ENCODE results near the gene RGS7. TPM values are rescaled to one million over a fixed set of nuclear protein-coding genes. Genes with fewer than 3 reads are reported as not detected.

Gene RGS7
- total RNA-seq, 1 experiment from 2014 or later = 1.5 TPM

GRCh38 chr1:241086686-241087085 lies 270.3 kb downstream of the RGS7 start:
- no peak overlapping the region for H3K4me2 ChIP-seq (ENCODE audit: insufficient read depth, insufficient read length, low read length)
- no peak overlapping the region for H3K18ac ChIP-seq (ENCODE audit: insufficient read length, low read depth, low read length)
- H4K5ac ChIP-seq (ENCODE audit: insufficient read length, low read depth, low read length) = no peak overlapping the region
- no peaks in the 10 kb centered on the region for H3K79me2 ChIP-seq (ENCODE audit: insufficient read depth, low read length)
- H2BK20ac ChIP-seq (ENCODE audit: low read depth, low read length, poor library complexity, severe bottlenecking) = no peak overlapping the region
- H2AK5ac ChIP-seq (ENCODE audit: insufficient read length, low read length) = peak overlapping the region; percentile 83
- H3K14ac ChIP-seq (ENCODE audit: insufficient read depth, low read length) = no peak overlapping the region
- no peak overlapping the region for H3T11ph ChIP-seq (ENCODE audit: low read length)
- Mint-ChIP-seq H3K36me3 (ENCODE audit: insufficient read depth in 1 of 3, low read depth in 3 of 3) (no peaks in the 10 kb centered on the region), H3K27ac (peak overlapping the region in 2 of 3 experiments; percentile 35 to 37; a peak in 3 of 7 replicates), H3K4me3 (no peak overlapping the region), H3K9me3 (no peaks in the 10 kb centered on the region), H3K4me1 (peaks cover 6 to 8% of the 10 kb centered on the region in 2 experiments), H3K27me3 (ENCODE audit: low read depth) (no peaks in the 10 kb centered on the region)
- DNase-seq = no peak
- no peak overlapping the region for H2BK12ac ChIP-seq (ENCODE audit: insufficient read length, low read depth, low read length)
- no CpG with 5 or more reads among the region's 6 CpGs for WGBS (ENCODE audit: extremely low coverage, insufficient read length, low lambda C conversion rate)
- no peaks in the 10 kb centered on the region for H4K20me1 ChIP-seq (ENCODE audit: control insufficient read depth, insufficient read depth, insufficient read length)
- H3K79me1 ChIP-seq (ENCODE audit: insufficient read depth, low read depth, low read length, poor library complexity, severe bottlenecking) = no peaks in the 10 kb centered on the region
- no peaks in the 10 kb centered on the region for H3K9me3 ChIP-seq (ENCODE audit: control insufficient read depth, low read depth, low read length)
- no peak overlapping the region for H2BK5ac ChIP-seq (ENCODE audit: insufficient read length, low read length)
- peak overlapping the region; percentile 22 for H2AFZ ChIP-seq (ENCODE audit: low read length)
- H3K4me1 ChIP-seq (ENCODE audit: insufficient read depth, low read length) = no peaks in the 10 kb centered on the region; the same call in 1 of the 2 replicates
- H2BK120ac ChIP-seq (ENCODE audit: low read depth, low read length, poor library complexity, severe bottlenecking) = no peak overlapping the region
- no peak overlapping the region for H3K56ac ChIP-seq (ENCODE audit: insufficient read length, low read depth, low read length)
- TF ChIP-seq, protein P1, sequence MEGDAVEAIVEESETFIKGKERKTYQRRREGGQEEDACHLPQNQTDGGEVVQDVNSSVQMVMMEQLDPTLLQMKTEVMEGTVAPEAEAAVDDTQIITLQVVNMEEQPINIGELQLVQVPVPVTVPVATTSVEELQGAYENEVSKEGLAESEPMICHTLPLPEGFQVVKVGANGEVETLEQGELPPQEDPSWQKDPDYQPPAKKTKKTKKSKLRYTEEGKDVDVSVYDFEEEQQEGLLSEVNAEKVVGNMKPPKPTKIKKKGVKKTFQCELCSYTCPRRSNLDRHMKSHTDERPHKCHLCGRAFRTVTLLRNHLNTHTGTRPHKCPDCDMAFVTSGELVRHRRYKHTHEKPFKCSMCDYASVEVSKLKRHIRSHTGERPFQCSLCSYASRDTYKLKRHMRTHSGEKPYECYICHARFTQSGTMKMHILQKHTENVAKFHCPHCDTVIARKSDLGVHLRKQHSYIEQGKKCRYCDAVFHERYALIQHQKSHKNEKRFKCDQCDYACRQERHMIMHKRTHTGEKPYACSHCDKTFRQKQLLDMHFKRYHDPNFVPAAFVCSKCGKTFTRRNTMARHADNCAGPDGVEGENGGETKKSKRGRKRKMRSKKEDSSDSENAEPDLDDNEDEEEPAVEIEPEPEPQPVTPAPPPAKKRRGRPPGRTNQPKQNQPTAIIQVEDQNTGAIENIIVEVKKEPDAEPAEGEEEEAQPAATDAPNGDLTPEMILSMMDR (conservative IDR thresholded peaks at IDR 0.05) = no peak
- H4K8ac ChIP-seq (replicated peaks; ENCODE audit: insufficient read length, low read depth, low read length) = no peak overlapping the region
- no peaks in the 10 kb centered on the region for H3K27me3 ChIP-seq (ENCODE audit: insufficient read depth, low read length)
- H3K9ac ChIP-seq (ENCODE audit: extremely low read depth, insufficient read length, low read length) = no peak overlapping the region
- no peak overlapping the region for H3K23ac ChIP-seq (ENCODE audit: insufficient read length, low read depth, low read length)
- no peaks in the 10 kb centered on the region for H3K23me2 ChIP-seq (ENCODE audit: insufficient read length, low read depth, low read length, poor library complexity, severe bottlenecking)
- H3K27ac ChIP-seq (ENCODE audit: insufficient read length, low read depth, low read length) = no peak overlapping the region
- no peak overlapping the region for H2BK15ac ChIP-seq (ENCODE audit: low read depth, low read length)
- H3K4ac ChIP-seq (ENCODE audit: low read depth, low read length) = no peak overlapping the region
- H4K91ac ChIP-seq (ENCODE audit: insufficient read length, low read depth, low read length) = no peak overlapping the region
